Posterior vena cava (tissue), 2 donors: ENCODE measurements around the gene PEX7. TPM values are rescaled to one million over a fixed set of nuclear protein-coding genes. Genes with fewer than 3 reads are reported as not detected.
"Not testable (repeated sequence)": the region's sequence is repeated elsewhere in the genome, so short reads cannot be mapped to it uniquely, and the experiment has no call there.

ENCODE experiments used
- DNase-seq: peaks from one replicate; pipeline ENCODE4 v3.0.0-alpha.2; 2020; ENCODE audit warnings: low spot score
- intact Hi-C, 2 donors: fragments of 100-400 bp; cut with DNase I; formaldehyde crosslinking; loops; one replicate each; pipeline versions ENCODE4 v1.14.1 to v1.14.2; 2022 to 2023
- total RNA-seq, 2 donors: library from RNA; stranded (reverse); fragmentation: NEBNext Ultra II Directional; extraction: Animal tissue kit (Norgen Biotek cat#: 25700); gene quantifications; one replicate each; pipeline ENCODE4 v1.2.1, GENCODE V29; 2021
- donor health status: DM: yes; HTN: yes; CAD: no.
- donor health status: DM: yes; HTN: yes; CAD: no.

Gene PEX7
- total RNA-seq, 2 donors from 2014 or later = 4.4 to 4.7 TPM

DNA sequence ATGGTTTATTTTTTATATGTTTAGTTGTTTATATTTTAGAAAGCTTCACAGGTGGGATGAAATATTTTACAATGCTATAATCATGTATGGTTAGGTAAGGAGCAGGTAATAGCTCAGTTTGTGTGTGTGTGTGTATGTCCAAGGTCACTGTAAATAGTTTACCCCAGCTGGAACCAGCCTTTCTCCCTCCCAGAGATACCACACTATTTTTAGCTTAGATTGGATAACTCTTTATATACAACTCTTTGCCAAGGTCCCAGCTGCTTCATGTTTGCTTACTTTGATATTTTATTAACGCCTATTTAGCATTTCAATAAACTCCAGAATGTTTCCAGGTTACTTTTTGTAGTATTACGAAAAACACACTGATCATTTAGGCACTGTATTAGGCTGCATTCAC is 1.8 kb upstream of the PEX7 start:
- intact Hi-C loops = no loop called here
- DNase-seq = no peak

- DNase-seq = no peak
- intact Hi-C loops = no loop called here
Measured at GRCh38 chr6:136822046-136822375, 381 bp upstream of the PEX7 start.

GRCh38 chr6:136823128-136823660 is 802 bp downstream of the PEX7 start:
- no peak for DNase-seq
- intact Hi-C loops = no loop called here

DNA sequence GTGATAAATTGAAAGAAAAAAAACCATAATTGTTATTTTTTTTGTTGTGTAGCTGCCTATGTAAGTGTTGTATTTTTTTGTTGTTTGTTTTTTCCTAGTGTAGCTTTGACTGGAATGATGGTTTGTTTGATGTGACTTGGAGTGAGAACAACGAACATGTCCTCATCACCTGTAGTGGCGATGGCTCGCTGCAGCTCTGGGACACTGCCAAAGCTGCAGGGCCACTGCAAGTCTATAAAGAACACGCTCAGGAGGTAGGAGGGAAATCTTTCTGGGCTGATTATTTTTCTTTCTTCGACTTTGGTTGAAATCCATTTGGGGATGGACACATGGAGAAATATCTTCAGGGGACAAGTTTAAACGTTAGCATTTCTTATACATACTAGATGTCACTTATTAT is 3.8 kb downstream of the PEX7 start:
- no peak for DNase-seq
- intact Hi-C loops = no loop called here

DNA sequence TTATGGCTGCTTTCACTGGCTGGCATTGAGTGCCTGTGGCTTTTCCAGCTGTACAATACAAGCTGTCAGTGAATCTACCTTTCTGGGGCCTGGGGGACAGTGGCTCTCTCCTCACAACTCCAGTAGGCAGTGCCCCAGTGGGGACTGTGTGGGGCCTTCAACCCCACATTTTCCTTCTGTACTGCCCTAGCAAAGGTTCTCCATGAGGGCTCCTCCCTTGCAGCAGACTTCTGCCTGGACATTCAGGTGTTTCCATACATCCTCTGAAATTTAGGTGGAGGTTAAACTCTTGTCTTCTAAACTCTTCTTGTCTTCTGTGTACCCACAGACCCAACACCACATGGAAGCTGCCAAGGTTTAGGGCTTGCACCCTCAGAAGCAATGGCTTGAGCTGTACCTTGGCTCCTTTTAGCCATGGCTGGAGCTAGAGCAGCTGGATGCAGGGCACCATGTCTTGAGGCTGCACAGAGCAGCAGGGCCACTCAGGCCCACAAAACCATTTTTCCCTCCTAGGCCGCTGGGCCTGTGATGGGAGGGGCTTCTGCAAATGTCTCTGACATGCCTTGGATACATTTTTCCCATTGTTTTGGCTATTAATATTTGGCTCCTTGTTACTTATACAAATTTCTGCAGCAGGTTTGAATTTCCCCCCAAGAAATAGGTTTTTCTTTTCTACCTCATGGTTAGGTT is 9.6 kb downstream of the PEX7 start:
- intact Hi-C loops = no loop called here

GRCh38 chr6:136840276-136841001 is 18.0 kb downstream of the PEX7 start:
- intact Hi-C loops = no loop called here
- no peak for DNase-seq

More for the DNA sequence above, 9.6 kb downstream of the PEX7 start:
- DNase-seq = no peak

- DNase-seq = no peak
- intact Hi-C loops = no loop called here
Measured at GRCh38 chr6:136843210-136843609, 20.8 kb downstream of the PEX7 start.

- intact Hi-C loops = no loop called here
- no peak for DNase-seq
Measured at GRCh38 chr6:136846046-136846445, 23.7 kb downstream of the PEX7 start.

DNA sequence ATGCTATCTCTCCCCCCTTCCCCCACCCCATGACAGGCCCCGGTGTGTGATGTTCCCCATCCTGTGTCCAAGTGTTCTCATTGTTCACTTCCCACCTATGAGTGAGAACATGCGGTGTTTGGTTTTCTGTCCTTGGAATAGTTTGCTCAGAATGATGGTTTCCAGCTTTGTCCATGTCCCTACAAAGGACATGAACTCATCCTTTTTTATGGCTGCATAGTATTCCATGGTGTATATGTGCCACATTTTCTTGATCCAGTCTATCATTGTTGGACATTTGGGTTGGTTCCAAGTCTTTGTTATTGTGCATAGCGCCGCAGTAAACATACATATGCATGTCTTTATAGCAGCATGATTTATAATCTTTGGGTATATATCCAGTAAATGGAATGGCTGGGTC is 24.1 kb downstream of the PEX7 start:
- intact Hi-C loops, DNase-seq: not testable (repeated sequence)

- DNase-seq, intact Hi-C loops: not testable (repeated sequence)
Measured at GRCh38 chr6:136849979-136850563, 27.7 kb downstream of the PEX7 start.

GRCh38 chr6:136859430-136859829 is 37.0 kb downstream of the PEX7 start:
- no peak for DNase-seq
- intact Hi-C loops = no loop called here

- no peak for DNase-seq
- intact Hi-C loops = no loop called here
Measured at GRCh38 chr6:136860043-136860442, 37.7 kb downstream of the PEX7 start.

DNA sequence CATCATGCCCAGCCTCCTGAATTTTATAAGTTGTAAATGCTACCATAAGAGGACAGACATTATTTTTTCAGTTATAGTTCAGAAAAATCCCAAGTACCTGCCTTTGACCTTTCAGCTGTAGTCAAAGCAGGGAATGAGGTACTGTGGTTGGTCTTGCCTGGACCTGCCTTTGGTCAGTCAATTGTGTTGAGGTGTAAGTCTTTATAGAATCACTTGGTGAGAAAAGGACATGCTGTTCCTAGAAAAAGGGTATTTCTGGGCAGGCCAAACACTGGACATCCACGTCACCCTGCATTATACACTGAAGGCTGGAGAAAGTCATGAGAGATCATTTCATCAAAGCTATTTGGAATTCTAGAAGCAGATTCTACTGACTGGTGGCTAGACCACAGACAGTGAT is 40.3 kb downstream of the PEX7 start:
- DNase-seq = no peak
- intact Hi-C loops = no loop called here

GRCh38 chr6:136863752-136864151 is 41.4 kb downstream of the PEX7 start:
- intact Hi-C loops = no loop called here
- DNase-seq = no peak

DNA sequence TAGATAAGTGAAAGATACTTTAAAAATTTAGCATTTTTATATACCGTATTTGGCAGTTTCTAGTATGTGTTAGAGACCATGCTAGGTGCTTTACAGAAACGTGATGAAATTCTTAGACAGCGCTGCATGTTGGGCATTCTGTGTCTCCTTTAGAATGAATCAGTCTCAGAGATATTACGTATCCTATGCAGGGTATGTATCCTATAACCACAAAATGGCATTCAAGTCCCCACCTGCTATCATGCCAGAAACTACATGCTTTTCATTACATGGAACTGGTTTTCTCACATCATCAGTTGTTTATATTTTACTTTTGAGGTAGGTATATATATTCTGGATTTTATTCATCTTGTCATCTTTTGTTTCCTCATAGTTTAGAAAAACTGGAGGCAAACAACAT is 42.3 kb downstream of the PEX7 start:
- DNase-seq = no peak
- intact Hi-C loops = no loop called here

DNA sequence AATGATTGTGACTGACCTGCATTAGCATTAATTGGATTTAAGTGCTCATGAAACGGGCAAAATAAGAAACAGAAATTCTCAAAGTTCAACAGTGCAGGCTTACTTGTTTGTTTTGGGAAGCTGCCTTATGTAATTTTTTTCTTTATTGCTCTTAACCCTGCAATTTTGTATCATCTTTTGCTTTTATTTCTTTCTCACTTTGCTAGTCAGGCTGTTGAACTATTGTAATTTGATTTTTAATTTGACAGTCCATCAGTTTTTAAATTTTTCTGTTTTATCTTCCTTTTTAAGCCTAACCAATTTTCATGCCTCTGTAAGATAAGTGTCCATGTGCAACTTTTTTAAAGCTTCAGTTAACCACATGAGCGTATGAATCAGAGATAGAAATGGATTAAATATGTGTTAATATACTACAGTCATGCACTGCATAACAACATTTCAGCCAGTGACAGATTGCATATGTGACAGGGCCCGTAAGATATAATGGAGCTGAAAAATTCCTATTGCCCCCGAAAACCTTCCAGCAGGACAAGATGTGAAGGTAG is 44.6 kb downstream of the PEX7 start:
- DNase-seq = no peak
- intact Hi-C loops = no loop called here

GRCh38 chr6:136869451-136869850 is 47.1 kb downstream of the PEX7 start:
- no peak for DNase-seq
- intact Hi-C loops = no loop called here

DNA sequence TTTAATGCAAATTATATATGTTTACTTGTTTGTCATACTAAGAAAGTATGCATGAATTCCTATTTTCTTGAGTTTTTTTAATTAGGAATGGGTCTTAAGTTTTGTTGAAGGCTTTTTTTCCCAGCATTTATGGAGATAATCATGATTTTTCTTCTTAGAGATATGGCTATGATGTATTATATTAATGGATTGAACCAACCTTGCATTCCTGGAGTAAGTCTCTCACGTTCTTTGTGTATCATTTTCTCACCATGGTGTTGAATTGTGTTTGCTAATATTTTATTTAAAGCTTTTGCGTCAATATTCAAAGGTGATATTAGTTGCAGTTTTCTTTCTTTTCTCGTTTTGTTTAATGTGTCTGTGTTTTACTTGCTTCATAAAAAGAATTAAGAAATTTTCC is 51.4 kb downstream of the PEX7 start:
- intact Hi-C loops = no loop called here
- DNase-seq = no peak

DNA sequence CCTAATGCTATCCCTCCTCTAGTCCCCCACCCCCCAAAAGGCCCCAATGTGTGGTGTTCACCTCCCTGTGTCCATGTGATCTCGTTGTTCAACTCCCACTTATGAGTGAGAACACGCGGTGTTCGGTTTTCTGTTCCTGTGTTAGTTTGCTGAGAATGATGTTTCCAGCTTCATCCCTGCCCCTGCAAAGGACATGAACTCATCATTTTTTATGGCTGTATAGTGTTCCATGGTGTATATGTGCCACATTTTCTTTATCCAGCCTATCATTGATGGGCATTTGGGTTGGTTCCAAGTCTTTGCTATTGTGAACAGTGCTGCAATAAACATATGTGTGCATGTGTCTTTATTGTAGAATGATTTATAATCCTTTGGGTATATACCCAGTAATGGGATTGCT is 54.1 kb downstream of the PEX7 start:
- DNase-seq, intact Hi-C loops: not testable (repeated sequence)

DNA sequence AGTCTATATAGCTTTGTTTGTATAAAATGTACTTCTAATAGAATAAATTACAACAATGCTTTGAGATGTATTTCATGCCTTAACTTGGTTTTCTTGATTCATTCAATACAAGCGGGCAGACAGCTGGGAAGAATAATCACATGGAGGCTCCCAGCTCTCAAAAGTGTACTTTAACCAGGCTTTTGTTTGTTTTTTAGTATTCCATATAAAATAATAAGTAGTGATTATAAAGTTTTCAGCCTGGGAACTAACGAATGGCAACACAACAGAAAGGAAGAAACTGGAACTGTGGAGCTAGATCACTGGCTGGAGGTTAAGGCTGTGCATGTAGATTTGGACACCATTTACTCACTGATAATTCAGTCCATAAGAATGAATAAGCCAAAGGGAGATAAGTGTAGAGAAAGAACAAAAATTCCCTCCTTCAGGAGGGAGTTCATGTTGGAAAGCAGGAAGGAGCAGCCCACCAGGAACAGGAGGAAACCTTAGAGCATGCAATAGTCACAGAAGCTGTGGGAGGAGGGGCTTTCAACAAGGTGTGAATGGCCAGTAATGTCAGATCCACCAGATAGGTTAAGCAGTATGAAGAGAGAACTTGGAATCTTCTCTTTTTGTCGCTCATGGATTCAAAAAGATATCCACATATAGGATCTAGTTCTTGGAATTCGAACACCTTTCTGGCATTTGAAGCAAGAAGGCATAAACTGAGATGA is 58.5 kb downstream of the PEX7 start:
- intact Hi-C loops = no loop called here
- DNase-seq = no peak
